ENCODE measurements around the gene IMP4. TPM values are rescaled to one million over a fixed set of nuclear protein-coding genes. Genes with fewer than 3 reads are reported as not detected.
"Not testable (repeated sequence)": the region's sequence is repeated elsewhere in the genome, so short reads cannot be mapped to it uniquely, and the experiment has no call there.

IMP4 gene
- total RNA-seq, result 69.5 TPM

GRCh38 chr2:130342533-130343275 lies at the start of gene IMP4:
TSS of gene IMP4 (plus strand) at chr2:130342897. CDS start at chr2:130342933, 36 bp downstream.
- peak; percentile 92 for ATAC-seq

GRCh38 chr2:130300258-130300969 lies 42.3 kb upstream of the IMP4 start:
- DNase-seq (ENCODE audit: low spot score) (no peak), ATAC-seq (no peak)

More at GRCh38 chr2:130342533-130343275, at the start of gene IMP4:
- peak; percentile 98 for DNase-seq (ENCODE audit: low spot score)

GRCh38 chr2:130300970-130301348 lies 41.7 kb upstream of the IMP4 start:
- ATAC-seq (no peak), DNase-seq (ENCODE audit: low spot score) (no peak)

GRCh38 chr2:130302164-130302886 lies 40.4 kb upstream of the IMP4 start:
- DNase-seq (ENCODE audit: low spot score) (no peak), ATAC-seq (no peak)

GRCh38 chr2:130303169-130303568 lies 39.5 kb upstream of the IMP4 start:
- DNase-seq (ENCODE audit: low spot score) (no peak), ATAC-seq (no peak)

GRCh38 chr2:130304726-130305125 lies 38.0 kb upstream of the IMP4 start:
- ATAC-seq (no peak), DNase-seq (ENCODE audit: low spot score) (no peak)

GRCh38 chr2:130307850-130308249 lies 34.8 kb upstream of the IMP4 start:
- no peak for ATAC-seq
- DNase-seq (ENCODE audit: low spot score), result no peak

- ATAC-seq (no peak), DNase-seq (ENCODE audit: low spot score) (no peak)
Measured at GRCh38 chr2:130310881-130311280, 31.8 kb upstream of the IMP4 start.

- ATAC-seq (no peak), DNase-seq (ENCODE audit: low spot score) (no peak)
Measured at GRCh38 chr2:130313812-130314334, 28.8 kb upstream of the IMP4 start.

- ATAC-seq, result no peak
Measured at GRCh38 chr2:130314377-130314776, 28.3 kb upstream of the IMP4 start.

GRCh38 chr2:130316596-130316995 lies 26.1 kb upstream of the IMP4 start:
- DNase-seq (ENCODE audit: low spot score), result no peak
- ATAC-seq, result no peak

More at GRCh38 chr2:130314377-130314776, 28.3 kb upstream of the IMP4 start:
- DNase-seq (ENCODE audit: low spot score), result no peak

GRCh38 chr2:130318906-130319305 lies 23.8 kb upstream of the IMP4 start:
- ATAC-seq, result no peak
- DNase-seq (ENCODE audit: low spot score), result no peak

- ATAC-seq (no peak), DNase-seq (ENCODE audit: low spot score) (no peak)
Measured at GRCh38 chr2:130319536-130319935, 23.2 kb upstream of the IMP4 start.

GRCh38 chr2:130327703-130328527 lies 14.8 kb upstream of the IMP4 start:
- no peak for DNase-seq (ENCODE audit: low spot score)

GRCh38 chr2:130328710-130329109 lies 14.0 kb upstream of the IMP4 start:
- ATAC-seq (no peak), DNase-seq (ENCODE audit: low spot score) (no peak)

More at GRCh38 chr2:130327703-130328527, 14.8 kb upstream of the IMP4 start:
- no peak for ATAC-seq

GRCh38 chr2:130332271-130333073 lies 10.2 kb upstream of the IMP4 start:
- DNase-seq (ENCODE audit: low spot score), result peak; percentile 62
- ATAC-seq, result peak; percentile 94

- not testable (repeated sequence) for ATAC-seq; DNase-seq (ENCODE audit: low spot score)
Measured at GRCh38 chr2:130333253-130333652, 9.4 kb upstream of the IMP4 start.

GRCh38 chr2:130334026-130334425 lies 8.7 kb upstream of the IMP4 start:
- ATAC-seq, result no peak
- DNase-seq (ENCODE audit: low spot score), result no peak

- no peak for ATAC-seq
- no peak for DNase-seq (ENCODE audit: low spot score)
Measured at GRCh38 chr2:130335226-130335625, 7.5 kb upstream of the IMP4 start.
